Measurements from ENCODE around the gene SYNM. TPM values are rescaled to one million over a fixed set of nuclear protein-coding genes. Genes with fewer than 3 reads are reported as not detected.

The SYNM gene
- total and polyA plus RNA-seq, 2 donors (not counting 1 experiment from before 2014, with no cell fraction given) = 0.04 to 0.27 TPM

DNA sequence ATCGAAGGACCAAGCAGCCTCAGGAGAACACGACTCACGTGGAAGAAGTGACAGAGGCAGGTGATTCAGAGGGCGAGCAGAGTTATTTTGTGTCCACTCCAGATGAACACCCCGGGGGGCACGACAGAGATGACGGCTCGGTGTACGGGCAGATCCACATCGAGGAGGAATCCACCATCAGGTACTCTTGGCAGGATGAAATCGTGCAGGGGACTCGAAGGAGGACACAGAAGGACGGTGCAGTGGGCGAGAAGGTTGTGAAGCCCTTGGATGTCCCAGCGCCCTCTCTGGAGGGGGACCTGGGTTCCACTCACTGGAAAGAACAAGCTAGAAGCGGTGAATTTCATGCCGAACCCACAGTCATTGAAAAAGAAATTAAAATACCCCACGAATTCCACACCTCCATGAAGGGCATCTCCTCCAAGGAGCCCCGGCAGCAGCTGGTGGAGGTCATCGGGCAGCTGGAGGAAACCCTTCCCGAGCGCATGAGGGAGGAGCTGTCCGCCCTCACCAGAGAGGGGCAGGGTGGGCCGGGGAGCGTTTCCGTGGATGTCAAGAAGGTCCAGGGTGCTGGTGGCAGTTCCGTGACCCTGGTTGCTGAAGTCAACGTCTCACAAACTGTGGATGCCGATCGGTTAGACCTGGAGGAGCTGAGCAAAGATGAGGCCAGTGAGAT lies 26.0 kb downstream of the SYNM start:
- no peaks in the 10 kb centered on the region for H3K9me3 Mint-ChIP-seq (ENCODE audit: insufficient read depth)
- Histone ChIP-seq H3K36me3 (replicated peaks in 1 of 2; ENCODE audit: control extremely low read depth in 1 of 2, control insufficient read depth in 1 of 2, extremely low read depth in 1 of 2, insufficient read depth in 2 of 2, low read length in 1 of 2) (no peaks in the 10 kb centered on the region), H4K20me1 (ENCODE audit: control insufficient read depth, insufficient read depth, low read length, poor library complexity, severe bottlenecking) (no peaks in the 10 kb centered on the region), H3K79me2 (ENCODE audit: control insufficient read depth, insufficient read depth, low read length) (no peaks in the 10 kb centered on the region), H3K27me3 (replicated peaks in 1 of 4; ENCODE audit: control extremely low read depth in 1 of 4, control insufficient read depth in 3 of 4, insufficient read depth in 4 of 4, low read length in 3 of 4) (no peaks in the 10 kb centered on the region), H3K4me1 (ENCODE audit: control insufficient read depth in 2 of 2, insufficient read depth in 2 of 2, low read length in 2 of 2) (no peaks in the 10 kb centered on the region), H3K27ac (ENCODE audit: low read length in 2 of 2) (no peak overlapping the region), H3K4me2 (replicated peaks; ENCODE audit: low read depth, low read length, poor library complexity, severe bottlenecking) (no peak overlapping the region), H3K4me3 (ENCODE audit: control extremely low read depth in 1 of 5, extremely low read depth in 1 of 5, insufficient read depth in 1 of 5, low read depth in 2 of 5, low read length in 4 of 5) (no peak overlapping the region), H3K9ac (ENCODE audit: low read length) (no peak overlapping the region), H2AFZ (ENCODE audit: insufficient read depth, low read depth, low read length, poor library complexity, severe bottlenecking) (no peak overlapping the region), H3K9me3 (ENCODE audit: control extremely low read depth in 1 of 3, control insufficient read depth in 2 of 3, insufficient read depth in 1 of 3, low read length in 2 of 3) (no peaks in the 10 kb centered on the region)
- ATAC-seq (ENCODE audit: low read depth) = no peak
- ChIA-PET POLR2A (no interaction called here), CTCF (no interaction called here)
- peaks cover 5% of the 10 kb centered on the region for H3K4me1 Mint-ChIP-seq
- no peak for DNase-seq
- intact Hi-C loops (cut with micrococcal nuclease) = no loop called here
- TF ChIP-seq EZH2 (IDR thresholded peaks at IDR 0.05; ENCODE audit: borderline replicate concordance, insufficient read depth, low read depth, low read length, poor library complexity, severe bottlenecking) = no peak
- no peak for TF ChIP-seq CTCF (IDR thresholded peaks at IDR 0.05)
- peaks cover 4% of the 10 kb centered on the region for H3K27me3 Mint-ChIP-seq
- WGBS (ENCODE audit: insufficient coverage) = 93% methylated on average over 27 of the region's 30 CpGs
- no peak overlapping the region for H3K4me3 Mint-ChIP-seq
- no peak overlapping the region for H3K27ac Mint-ChIP-seq

GRCh38 chr15:99131441-99132023 lies 26.7 kb downstream of the SYNM start:
- ChIA-PET CTCF (no interaction called here), POLR2A (no interaction called here)
- H3K79me2 ChIP-seq (ENCODE audit: control insufficient read depth, insufficient read depth, low read length) = no peaks in the 10 kb centered on the region
- no peaks in the 10 kb centered on the region for H3K9me3 ChIP-seq (ENCODE audit: control extremely low read depth in 1 of 3, control insufficient read depth in 2 of 3, insufficient read depth in 1 of 3, low read length in 2 of 3)
- no peaks in the 10 kb centered on the region for H3K36me3 ChIP-seq (replicated peaks in 1 of 2; ENCODE audit: control extremely low read depth in 1 of 2, control insufficient read depth in 1 of 2, extremely low read depth in 1 of 2, insufficient read depth in 2 of 2, low read length in 1 of 2)
- WGBS (ENCODE audit: insufficient coverage) = 97% methylated on average over 24 of the region's 25 CpGs
- no peak overlapping the region for H3K27ac ChIP-seq (ENCODE audit: low read length in 2 of 2)
- intact Hi-C loops (cut with micrococcal nuclease) = no loop called here
- no peak for ATAC-seq (ENCODE audit: low read depth)
- no peaks in the 10 kb centered on the region for H3K9me3 Mint-ChIP-seq (ENCODE audit: insufficient read depth)
- no peak overlapping the region for H2AFZ ChIP-seq (ENCODE audit: insufficient read depth, low read depth, low read length, poor library complexity, severe bottlenecking)
- peaks cover 4% of the 10 kb centered on the region for H3K27me3 Mint-ChIP-seq
- no peak overlapping the region for H3K4me3 ChIP-seq (ENCODE audit: control extremely low read depth in 1 of 5, extremely low read depth in 1 of 5, insufficient read depth in 1 of 5, low read depth in 2 of 5, low read length in 4 of 5)
- H3K4me2 ChIP-seq (replicated peaks; ENCODE audit: low read depth, low read length, poor library complexity, severe bottlenecking) = no peak overlapping the region
- no peak for DNase-seq
- no peak overlapping the region for H3K4me3 Mint-ChIP-seq
- no peak overlapping the region for H3K27ac Mint-ChIP-seq
- H3K4me1 ChIP-seq (ENCODE audit: control insufficient read depth in 2 of 2, insufficient read depth in 2 of 2, low read length in 2 of 2) = no peaks in the 10 kb centered on the region
- no peaks in the 10 kb centered on the region for H4K20me1 ChIP-seq (ENCODE audit: control insufficient read depth, insufficient read depth, low read length, poor library complexity, severe bottlenecking)
- TF ChIP-seq EZH2 (IDR thresholded peaks at IDR 0.05; ENCODE audit: borderline replicate concordance, insufficient read depth, low read depth, low read length, poor library complexity, severe bottlenecking) = no peak
- H3K9ac ChIP-seq (ENCODE audit: low read length) = no peak overlapping the region
- H3K27me3 ChIP-seq (replicated peaks in 1 of 4; ENCODE audit: control extremely low read depth in 1 of 4, control insufficient read depth in 3 of 4, insufficient read depth in 4 of 4, low read length in 3 of 4) = no peaks in the 10 kb centered on the region
- H3K4me1 Mint-ChIP-seq = peaks cover 5% of the 10 kb centered on the region
